ENCODE results near the gene PARN.

DNA sequence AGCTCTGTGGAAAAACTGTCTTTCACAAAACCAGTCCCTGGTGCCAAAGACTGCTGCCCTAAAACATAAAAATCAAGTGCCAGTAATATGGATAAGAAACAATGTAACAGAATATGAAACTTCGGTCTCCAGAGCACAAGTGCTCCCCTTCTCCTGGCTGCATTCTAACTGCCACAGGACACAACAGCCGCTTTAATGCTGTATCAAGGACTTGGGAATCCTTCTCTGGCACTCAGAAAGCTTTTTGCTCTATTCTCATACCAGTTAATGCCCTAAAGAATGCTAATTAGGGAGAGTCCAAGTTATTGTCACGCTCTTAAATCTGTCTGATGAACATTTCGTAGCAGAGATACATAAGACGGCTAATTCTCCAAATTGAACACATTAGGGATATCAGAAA lies 90.9 kb downstream of the PARN start:
- TF ChIP-seq EZH2 (IDR thresholded peaks at IDR 0.05): no peak
- TF ChIP-seq POLR2AphosphoS5 (IDR thresholded peaks at IDR 0.05; ENCODE audit: borderline replicate concordance, low read depth, low read length): no peak
- no peak for TF ChIP-seq FOXP2 (optimal IDR thresholded peaks at IDR 0.05; ENCODE audit: control extremely low read depth, extremely low read length, insufficient read depth)
